Epithelial cell of proximal tubule (primary cell): ENCODE measurements around the gene CAMKK2. TPM values are rescaled to one million over a fixed set of nuclear protein-coding genes. Genes with fewer than 3 reads are reported as not detected.
"Not testable (repeated sequence)": the region's sequence is repeated elsewhere in the genome, so short reads cannot be mapped to it uniquely, and the experiment has no call there.

Experiments
- DNase-seq: peaks from one replicate; pipeline ENCODE4 v3.0.0-alpha.2; 2011; ENCODE audit warnings: low read depth
- H3K4me3 ChIP-seq: 2 replicates; pipeline ENCODE4 v1.5.1; 2011; ENCODE audit warnings: low read depth, mild to moderate bottlenecking, low read length
- CTCF ChIP-seq: conservative IDR thresholded peaks from 2 replicates; pipeline ENCODE4 v1.5.1; 2012; ENCODE audit warnings: low read depth, mild to moderate bottlenecking, low read length
- total RNA-seq: library from RNA; depleted of rRNA; stranded (reverse); fragments of >200 nt; gene quantifications from 2 replicates; pipeline ENCODE4 v1.2.3, GENCODE V29; 2015

The CAMKK2 gene
- total RNA-seq, 1 donor from 2014 or later, result 23.2 TPM

- no peak for TF ChIP-seq CTCF
- H3K4me3 ChIP-seq, result no peak overlapping the region
- DNase-seq, result no peak
Measured at GRCh38 chr12:121283841-121284240, 12.7 kb downstream of the CAMKK2 start.

DNA sequence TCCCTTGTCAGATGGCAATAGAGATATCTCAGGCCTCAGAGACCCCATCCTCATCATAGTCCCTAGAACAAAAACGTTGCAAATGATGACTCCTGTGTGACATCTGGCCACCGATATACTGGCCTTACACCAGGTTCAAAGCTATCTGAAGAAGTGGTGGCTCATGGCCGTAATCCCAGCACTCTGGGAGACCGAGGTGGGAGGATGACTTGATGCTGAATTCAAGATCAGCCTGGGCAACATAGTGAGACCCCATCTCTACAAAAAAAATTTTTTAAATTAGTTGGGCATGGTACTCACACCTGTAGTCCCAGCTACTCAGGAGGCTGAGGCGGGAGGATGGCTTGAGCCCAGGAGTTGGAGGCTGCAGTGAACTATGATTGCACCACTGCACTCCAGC is 13.1 kb downstream of the CAMKK2 start:
- H3K4me3 ChIP-seq, result no peak overlapping the region
- DNase-seq, result no peak
- TF ChIP-seq CTCF, result no peak

DNA sequence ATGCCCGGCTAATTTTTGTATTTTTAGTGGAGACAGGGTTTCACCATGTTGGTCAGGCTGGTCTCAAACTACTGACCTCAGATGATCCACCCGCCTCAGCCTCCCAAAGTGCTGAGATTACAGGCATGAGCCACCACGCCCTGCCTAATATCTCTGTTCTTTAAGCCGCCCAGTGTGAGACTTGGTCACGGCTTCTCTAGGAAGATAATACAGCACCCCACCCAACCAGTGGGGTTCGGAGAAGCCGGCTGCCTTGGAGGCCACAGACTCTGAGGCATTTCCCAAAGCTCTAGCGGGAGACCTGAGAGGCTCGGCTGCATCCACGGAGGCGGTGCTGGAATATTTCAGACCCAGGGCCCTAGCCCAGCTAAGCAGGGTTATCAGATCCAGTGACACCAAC is 13.6 kb downstream of the CAMKK2 start:
- DNase-seq, H3K4me3 ChIP-seq: not testable (repeated sequence)

- no peak overlapping the region for H3K4me3 ChIP-seq
- TF ChIP-seq CTCF, result no peak
- DNase-seq, result no peak
Measured at GRCh38 chr12:121282072-121282742, 14.3 kb downstream of the CAMKK2 start.

GRCh38 chr12:121281116-121281515 is 15.4 kb downstream of the CAMKK2 start:
- not testable (repeated sequence) for H3K4me3 ChIP-seq, DNase-seq

DNA sequence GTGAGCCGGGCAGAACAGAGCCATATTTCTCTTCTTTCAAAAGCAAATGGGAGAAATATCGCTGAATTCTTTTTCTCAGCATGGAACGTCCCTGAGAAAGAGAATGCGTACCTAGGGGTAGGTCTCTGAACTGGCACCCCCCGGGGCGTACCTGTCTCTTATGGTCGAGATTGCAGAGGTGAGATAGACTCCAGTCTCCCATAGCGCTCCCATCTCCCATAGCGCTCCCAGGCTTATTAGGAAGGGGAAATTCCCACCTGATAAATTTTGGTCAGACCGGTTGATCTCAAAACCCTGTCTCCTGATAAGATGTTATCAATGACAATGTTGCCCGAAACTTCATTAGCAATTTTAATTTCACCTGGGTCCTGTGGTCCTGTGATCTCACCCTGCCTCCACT is 16.0 kb downstream of the CAMKK2 start:
- H3K4me3 ChIP-seq, DNase-seq: not testable (repeated sequence)

GRCh38 chr12:121279507-121279915 is 17.0 kb downstream of the CAMKK2 start:
- H3K4me3 ChIP-seq, result no peak overlapping the region
- DNase-seq, result no peak
- TF ChIP-seq CTCF, result no peak

GRCh38 chr12:121279071-121279375 is 17.5 kb downstream of the CAMKK2 start:
- no peak for TF ChIP-seq CTCF
- H3K4me3 ChIP-seq, result no peak overlapping the region
- DNase-seq, result no peak
